Upper lobe of right lung (tissue), 1 donor: ENCODE measurements around the gene FBN1. TPM values are rescaled to one million over a fixed set of nuclear protein-coding genes. Genes with fewer than 3 reads are reported as not detected.

Experiments
- ATAC-seq: fragments of 200-7000 bp; cut with Tn5 transposase; one replicate; pipeline ENCODE4 v1.9.1; 2020; ENCODE audit warnings: mild to moderate bottlenecking, moderate library complexity
- DNase-seq: peaks from one replicate; pipeline ENCODE4 v3.0.0-alpha.2; 2020
- H3K27ac ChIP-seq: fragments of 200-600 bp; one replicate; pipeline ENCODE4 v1.8.0; 2022
- H3K27me3 ChIP-seq: fragments of 200-600 bp; one replicate; pipeline ENCODE4 v1.8.0; 2022; ENCODE audit warnings: mild to moderate bottlenecking
- H3K36me3 ChIP-seq: fragments of 200-600 bp; one replicate; pipeline ENCODE4 v1.8.0; 2022
- H3K4me1 ChIP-seq: fragments of 200-600 bp; one replicate; pipeline ENCODE4 v1.8.0; 2022
- H3K4me3 ChIP-seq: fragments of 200-600 bp; one replicate; pipeline ENCODE4 v1.8.0; 2022; ENCODE audit warnings: mild to moderate bottlenecking
- H3K9me3 ChIP-seq: fragments of 200-600 bp; one replicate; pipeline ENCODE4 v1.8.0; 2022
- intact Hi-C: fragments of 100-400 bp; cut with DNase I; formaldehyde crosslinking; loops from one replicate; pipeline ENCODE4 v1.11.0; 2022
- total RNA-seq: library from RNA; stranded (reverse); fragmentation: NEBNext Ultra II Directional; extraction: Animal tissue kit (Norgen Biotek cat#: 25700); gene quantifications from one replicate; pipeline ENCODE4 v1.2.1, GENCODE V29; 2021
- TF ChIP-seq, protein P1 (sequence below): fragments of 200-600 bp; IDR thresholded peaks from one replicate; pipeline ENCODE4 v1.8.0; 2022; ENCODE audit warnings: antibody characterized with exemption
- donor health status: DM: no; HTN: yes; CAD: no; lungs with severe emphysema.

Gene FBN1
- total RNA-seq, 1 donor from 2014 or later = 46.9 TPM

DNA sequence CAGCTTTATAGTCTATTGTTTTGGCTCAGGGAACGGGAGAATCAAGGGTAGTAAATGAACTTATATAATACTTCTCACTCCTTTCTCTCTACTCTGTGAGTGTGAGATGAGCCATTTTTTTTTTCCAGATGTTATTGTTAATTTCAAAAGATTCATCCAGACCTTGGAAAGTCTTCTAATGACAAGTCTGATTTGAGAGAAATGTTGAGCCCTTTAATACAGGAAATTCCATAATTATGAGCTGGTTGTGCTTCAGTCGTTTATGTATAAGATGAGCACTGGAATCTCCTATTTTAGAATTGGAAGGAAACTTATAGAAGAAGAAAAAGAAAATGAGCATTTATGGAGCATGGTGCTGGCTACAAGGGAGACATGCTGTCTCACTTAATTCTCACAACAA, 92.0 kb downstream of the FBN1 start:
- TF ChIP-seq, protein P1, sequence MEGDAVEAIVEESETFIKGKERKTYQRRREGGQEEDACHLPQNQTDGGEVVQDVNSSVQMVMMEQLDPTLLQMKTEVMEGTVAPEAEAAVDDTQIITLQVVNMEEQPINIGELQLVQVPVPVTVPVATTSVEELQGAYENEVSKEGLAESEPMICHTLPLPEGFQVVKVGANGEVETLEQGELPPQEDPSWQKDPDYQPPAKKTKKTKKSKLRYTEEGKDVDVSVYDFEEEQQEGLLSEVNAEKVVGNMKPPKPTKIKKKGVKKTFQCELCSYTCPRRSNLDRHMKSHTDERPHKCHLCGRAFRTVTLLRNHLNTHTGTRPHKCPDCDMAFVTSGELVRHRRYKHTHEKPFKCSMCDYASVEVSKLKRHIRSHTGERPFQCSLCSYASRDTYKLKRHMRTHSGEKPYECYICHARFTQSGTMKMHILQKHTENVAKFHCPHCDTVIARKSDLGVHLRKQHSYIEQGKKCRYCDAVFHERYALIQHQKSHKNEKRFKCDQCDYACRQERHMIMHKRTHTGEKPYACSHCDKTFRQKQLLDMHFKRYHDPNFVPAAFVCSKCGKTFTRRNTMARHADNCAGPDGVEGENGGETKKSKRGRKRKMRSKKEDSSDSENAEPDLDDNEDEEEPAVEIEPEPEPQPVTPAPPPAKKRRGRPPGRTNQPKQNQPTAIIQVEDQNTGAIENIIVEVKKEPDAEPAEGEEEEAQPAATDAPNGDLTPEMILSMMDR = no peak
- Histone ChIP-seq H3K4me3 (no peak overlapping the region), H3K36me3 (no peaks in the 10 kb centered on the region), H3K4me1 (no peaks in the 10 kb centered on the region), H3K27me3 (no peaks in the 10 kb centered on the region), H3K27ac (no peak overlapping the region), H3K9me3 (no peaks in the 10 kb centered on the region)
- ATAC-seq (no peak), DNase-seq (no peak)
- intact Hi-C loops = no loop called here

- Histone ChIP-seq H3K27me3 (no peaks in the 10 kb centered on the region), H3K27ac (no peak overlapping the region), H3K9me3 (no peaks in the 10 kb centered on the region), H3K36me3 (no peaks in the 10 kb centered on the region), H3K4me3 (no peak overlapping the region), H3K4me1 (no peaks in the 10 kb centered on the region)
- ATAC-seq (no peak), DNase-seq (no peak)
- TF ChIP-seq, protein P1 = no peak
- intact Hi-C loops = no loop called here
These were observed 94.5 kb downstream of the FBN1 start for GRCh38 chr15:48550822-48551525.

DNA sequence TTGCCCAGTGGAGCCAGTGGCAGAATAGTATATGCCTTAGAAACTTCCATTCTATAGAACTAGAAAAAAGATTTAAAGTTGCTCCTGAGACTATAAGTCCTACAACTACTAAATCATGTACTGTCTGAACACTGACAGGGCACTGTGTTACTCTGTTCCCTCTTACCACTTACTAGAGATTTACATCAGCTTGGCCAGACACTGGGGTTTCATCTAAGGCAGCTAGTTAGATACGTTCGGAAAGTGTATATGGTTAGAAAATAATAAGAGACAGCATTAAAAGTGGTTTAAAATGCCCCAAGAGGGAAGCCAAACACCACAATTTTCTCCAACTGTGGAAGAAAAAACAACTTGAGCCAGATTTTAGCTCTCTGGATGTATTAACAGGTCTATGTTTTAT, 97.1 kb downstream of the FBN1 start:
- TF ChIP-seq, protein P1 = no peak
- Histone ChIP-seq H3K4me3 (no peak overlapping the region), H3K36me3 (no peaks in the 10 kb centered on the region), H3K27me3 (no peaks in the 10 kb centered on the region), H3K27ac (no peak overlapping the region), H3K9me3 (no peaks in the 10 kb centered on the region), H3K4me1 (no peaks in the 10 kb centered on the region)
- DNase-seq (no peak), ATAC-seq (no peak)
- intact Hi-C loops = no loop called here

- DNase-seq (no peak), ATAC-seq (no peak)
- intact Hi-C loops = no loop called here
- Histone ChIP-seq H3K4me1 (no peaks in the 10 kb centered on the region), H3K27ac (no peak overlapping the region), H3K27me3 (no peaks in the 10 kb centered on the region), H3K36me3 (no peaks in the 10 kb centered on the region), H3K9me3 (no peaks in the 10 kb centered on the region), H3K4me3 (no peak overlapping the region)
- TF ChIP-seq, protein P1 = no peak
These were observed 98.2 kb downstream of the FBN1 start for GRCh38 chr15:48547286-48547685.

DNA sequence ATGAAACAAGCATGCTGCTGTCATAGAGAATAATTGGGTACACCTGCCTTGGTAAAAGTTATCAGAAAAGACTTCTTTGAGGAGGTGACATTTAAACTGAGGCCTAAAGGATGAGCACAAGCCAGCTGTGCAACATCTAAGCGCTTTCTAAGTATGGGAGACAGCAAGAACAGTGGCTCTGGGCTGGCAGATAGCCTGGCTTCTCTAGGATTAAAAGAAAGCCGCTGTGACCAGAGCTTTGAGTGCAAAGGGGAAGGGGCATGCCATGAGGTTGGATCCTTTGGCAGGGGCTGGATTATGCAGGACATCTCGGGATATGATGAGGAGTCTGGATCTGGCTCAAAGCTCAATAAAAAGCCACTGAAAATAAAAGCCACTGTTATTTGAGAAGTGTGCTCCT, 99.2 kb downstream of the FBN1 start:
- no peaks in the 10 kb centered on the region for H3K9me3 ChIP-seq
- TF ChIP-seq, protein P1 = no peak
- H3K27me3 ChIP-seq = no peaks in the 10 kb centered on the region
- no peaks in the 10 kb centered on the region for H3K4me1 ChIP-seq
- intact Hi-C loops = no loop called here
- H3K36me3 ChIP-seq = no peaks in the 10 kb centered on the region
- no peak overlapping the region for H3K27ac ChIP-seq
- DNase-seq = no peak
- no peak for ATAC-seq
- no peak overlapping the region for H3K4me3 ChIP-seq

GRCh38 chr15:48544778-48545177, 100.7 kb downstream of the FBN1 start:
- Histone ChIP-seq H3K27ac (no peak overlapping the region), H3K4me1 (no peaks in the 10 kb centered on the region), H3K36me3 (no peaks in the 10 kb centered on the region), H3K27me3 (no peaks in the 10 kb centered on the region), H3K9me3 (no peaks in the 10 kb centered on the region), H3K4me3 (no peak overlapping the region)
- DNase-seq (no peak), ATAC-seq (no peak)
- TF ChIP-seq, protein P1 = no peak
- intact Hi-C loops = no loop called here
